NCI-H2227 (cell line): ENCODE results near the gene MTAP.

Experiments
- DNase-seq: peaks from one replicate; lab custom pipeline; 2025; ENCODE audit not compliant: unreplicated experiment; lab: John Stamatoyannopoulos, UW

MTAP gene

DNA sequence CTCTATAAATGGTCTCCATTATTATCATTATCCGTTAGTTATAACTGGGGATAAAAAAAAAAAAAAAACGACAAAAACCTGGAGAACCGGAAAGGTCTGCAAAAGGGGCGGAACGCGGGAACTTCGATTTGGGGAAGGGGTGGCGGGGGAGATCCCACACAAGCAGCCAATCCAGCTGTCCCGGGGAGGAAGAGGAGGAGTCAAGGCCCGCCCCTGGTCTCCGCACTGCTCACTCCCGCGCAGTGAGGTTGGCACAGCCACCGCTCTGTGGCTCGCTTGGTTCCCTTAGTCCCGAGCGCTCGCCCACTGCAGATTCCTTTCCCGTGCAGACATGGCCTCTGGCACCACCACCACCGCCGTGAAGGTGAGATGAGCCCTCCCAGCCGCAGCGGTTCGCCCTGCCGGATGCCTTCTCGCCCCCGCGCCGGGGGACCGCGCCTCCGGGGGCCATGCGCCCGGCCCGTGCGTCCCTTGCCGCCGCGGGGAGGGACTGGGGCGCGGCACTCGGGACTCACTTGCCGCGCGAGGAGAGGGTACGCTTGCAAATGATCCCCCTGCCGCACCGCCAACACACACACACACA is at the start of gene MTAP:
Gene MTAP (plus strand): TSS at position 219 of the 583 bp plus-strand sequence. CDS start 113 bp downstream, at position 332.
- peak; percentile 92 for DNase-seq

DNA sequence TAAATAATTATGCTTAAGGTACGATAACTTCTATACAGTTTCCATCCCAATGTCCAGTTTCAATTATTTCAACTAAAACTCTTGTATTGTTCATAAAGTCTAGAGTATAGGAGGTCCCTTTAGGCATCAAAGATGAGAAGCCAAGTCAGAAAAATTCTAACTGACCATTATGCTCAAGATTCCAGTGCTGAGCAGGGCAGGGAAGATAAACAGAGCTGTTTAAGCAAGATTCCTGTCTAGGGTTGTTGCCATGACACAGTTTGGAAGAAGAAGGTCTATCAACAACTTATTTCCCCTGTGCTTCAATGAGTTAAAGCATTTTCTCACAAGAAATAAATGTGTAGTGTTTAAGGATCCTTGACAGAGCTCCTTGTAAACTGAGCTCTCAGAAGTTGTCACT is 48.9 kb upstream of the MTAP start:
- DNase-seq: no peak

DNA sequence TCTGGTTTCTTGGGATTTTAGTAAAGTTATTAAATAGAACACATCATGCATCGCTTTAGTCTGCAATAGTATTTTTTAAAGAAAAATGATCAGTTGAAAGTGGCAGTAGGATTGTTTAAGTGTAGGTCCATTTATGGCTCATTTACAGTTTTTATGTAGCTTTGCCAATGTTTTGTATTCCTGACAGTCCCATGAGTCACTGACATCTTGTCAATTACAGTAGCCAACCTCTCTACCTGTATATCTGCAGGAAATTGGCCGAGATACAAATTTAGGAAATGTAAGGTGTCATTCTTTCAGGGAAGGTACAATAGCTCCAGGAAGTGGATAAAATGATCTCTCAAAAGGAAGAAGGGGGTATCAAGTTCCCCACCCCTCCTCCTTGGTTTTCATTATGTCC is 47.7 kb upstream of the MTAP start:
- DNase-seq: no peak

DNA sequence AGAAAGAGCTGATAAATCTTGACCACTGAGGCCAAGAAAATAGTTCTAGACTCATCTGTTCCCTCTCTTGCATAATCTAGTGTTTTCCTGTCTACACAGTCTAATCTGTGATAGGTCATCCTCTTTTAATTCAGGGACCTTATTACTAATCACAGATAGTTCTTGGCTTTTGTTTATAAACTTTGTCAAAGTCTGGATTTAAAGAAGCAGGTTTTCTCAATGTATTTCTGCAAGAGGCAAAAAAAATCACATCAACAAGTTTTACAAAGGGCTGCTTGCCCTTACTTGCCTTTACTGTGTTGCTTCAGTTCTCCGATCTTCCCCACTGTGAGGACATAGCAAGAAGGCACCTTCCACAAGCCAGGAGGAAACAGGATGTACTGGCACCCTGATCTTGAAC is 43.9 kb upstream of the MTAP start:
- DNase-seq: no peak

DNA sequence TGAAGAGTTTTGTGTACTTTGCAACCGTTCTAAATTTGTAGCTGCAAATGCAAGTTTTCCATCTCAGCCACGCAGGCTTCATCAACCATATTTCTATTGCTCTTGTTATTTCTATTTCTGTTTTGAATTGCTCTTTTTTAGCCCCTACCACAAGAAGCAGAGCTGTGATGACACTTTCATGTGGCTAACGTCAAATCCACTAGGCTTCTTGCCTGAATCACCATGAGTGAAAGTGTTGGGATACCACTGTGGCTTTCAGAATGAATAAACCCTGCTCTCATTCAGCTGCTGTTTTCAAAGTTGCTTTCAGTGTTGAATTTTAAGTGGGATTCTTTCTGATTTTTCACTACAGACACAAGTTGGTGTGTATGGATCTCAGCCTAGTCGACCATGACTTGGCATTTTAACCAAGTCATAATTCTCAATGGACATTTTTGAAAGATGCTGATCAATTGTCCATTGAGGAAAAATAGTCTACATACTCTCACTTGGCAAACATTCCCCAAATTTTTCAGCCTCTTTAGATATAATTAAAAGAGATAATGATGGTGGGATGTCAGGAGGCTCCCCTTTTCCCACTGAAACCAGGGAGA is 41.0 kb upstream of the MTAP start:
- no peak for DNase-seq

DNA sequence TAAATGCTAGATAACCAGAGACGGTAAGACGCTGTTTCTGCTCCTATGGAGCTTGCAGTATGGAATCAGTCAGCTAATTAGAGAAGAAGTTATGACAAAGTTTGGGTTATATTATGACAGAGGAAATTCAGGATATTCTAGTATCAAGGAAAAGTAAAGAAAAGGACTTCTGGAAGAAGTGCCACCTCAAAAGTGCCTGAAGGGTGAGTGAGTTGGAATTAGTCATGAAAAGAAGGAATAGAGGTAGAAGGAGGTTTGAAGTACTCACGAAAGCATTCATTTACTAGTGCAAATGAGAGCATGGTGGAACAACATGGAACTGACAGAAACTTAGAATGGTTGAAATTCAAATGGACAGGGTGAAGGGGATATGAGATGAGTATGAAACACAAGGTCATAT is 40.4 kb upstream of the MTAP start:
- DNase-seq: no peak

DNA sequence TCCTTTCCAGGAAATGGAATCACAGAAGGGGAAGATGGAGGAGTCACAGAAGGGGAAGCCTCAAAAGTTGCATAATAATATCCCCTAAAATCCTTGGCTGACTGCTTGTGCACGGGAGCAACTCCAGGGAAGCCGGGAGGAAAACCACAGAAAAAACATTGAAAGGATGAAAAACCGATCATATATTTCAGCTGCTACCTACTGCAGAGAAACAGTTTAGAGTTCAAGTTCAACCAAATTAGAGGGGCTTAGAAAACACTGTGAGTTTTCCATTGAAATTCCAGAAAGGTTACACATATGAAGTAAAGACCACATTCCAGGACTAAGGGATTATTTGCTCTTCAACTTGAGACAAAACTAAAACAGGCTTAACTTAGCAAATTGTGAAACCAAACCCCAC is 37.6 kb upstream of the MTAP start:
- DNase-seq: no peak

DNA sequence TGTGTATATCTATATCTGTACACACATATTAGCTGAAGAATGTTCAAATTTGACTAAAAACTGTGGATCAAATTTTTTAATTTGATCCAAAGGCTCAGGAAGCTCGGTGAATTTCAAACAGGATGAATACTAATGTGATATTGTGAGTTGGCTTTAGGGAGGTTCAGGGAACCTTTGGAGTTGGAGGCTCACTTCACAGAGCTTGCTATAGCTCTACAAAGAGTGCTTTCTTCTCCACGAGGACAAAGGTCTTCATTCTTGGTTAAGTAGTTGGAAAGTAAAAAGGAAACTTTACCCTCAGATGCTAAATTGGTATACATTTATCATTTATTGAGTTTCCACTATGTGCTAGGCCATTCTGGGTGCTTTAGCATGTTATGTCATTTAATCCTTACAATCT is 36.3 kb upstream of the MTAP start:
- no peak for DNase-seq

DNA sequence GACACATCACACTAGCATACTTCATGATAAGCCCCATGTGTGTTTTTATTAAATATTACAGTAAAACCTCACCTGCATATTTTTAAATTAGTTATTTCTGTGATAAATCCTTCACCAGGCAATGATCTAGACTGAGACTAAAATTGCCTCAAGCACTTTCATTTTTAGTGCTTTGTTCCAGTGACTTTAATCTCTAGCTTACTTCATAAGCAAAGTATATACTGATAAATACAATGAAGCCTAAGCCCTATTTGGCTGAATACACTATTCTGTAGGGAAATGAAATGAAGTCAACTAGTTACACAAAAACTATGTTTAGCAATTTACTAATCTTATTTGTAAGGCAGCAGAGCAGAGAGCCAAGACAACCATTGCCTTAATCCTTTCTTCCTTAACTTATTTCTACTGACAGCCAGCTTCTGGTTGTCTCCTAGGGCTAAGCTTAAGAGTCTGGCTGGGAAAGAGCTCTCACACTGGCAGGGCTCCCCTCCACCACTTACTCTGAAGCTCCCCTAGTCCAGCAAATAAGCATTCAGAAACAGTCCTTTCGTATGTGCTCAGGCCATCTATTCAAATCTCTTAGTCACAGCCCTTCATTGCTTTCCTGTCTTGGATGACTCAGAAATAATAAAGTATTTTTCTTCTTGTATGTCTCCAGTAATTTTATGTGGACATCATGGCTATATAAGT is 31.4 kb upstream of the MTAP start:
- DNase-seq: no peak

DNA sequence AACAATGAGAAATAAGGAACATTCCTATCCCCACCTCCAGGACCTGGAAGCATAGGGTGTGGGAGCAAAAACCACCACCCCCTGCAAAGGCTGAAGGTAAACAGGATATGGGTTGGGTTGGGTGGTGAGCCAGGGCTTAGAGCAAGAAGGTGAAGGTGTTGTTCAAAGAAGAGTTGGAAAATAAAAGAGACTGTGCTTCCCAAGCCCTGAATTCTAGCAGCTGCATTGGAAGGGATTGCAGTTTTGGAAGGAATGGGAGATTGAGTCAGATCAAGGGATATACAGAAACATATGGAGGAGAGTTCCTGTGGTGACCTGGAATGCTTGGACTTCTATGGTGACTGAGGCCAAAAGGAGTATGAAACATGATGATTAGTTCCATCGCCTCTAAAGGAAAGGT is 24.7 kb upstream of the MTAP start:
- DNase-seq: no peak

DNA sequence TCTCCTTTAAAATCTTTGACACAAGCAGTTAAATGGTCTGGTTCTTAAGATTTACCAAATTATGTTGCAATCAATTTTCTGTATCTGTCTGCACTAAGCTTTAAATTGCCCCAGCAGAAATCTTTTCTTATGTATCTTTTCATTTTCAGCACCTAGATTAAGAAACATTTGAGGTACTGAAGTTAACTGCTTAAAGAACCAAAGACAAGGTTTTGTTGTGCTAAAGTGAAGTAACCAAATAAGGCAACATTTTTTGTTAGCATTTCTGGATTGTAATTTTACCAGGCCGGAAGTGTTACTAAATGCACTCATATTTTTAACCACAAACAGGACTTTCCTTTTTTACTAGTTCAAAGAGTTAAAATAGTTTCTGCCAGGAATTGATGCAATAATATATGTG is 24.1 kb upstream of the MTAP start:
- no peak for DNase-seq

DNA sequence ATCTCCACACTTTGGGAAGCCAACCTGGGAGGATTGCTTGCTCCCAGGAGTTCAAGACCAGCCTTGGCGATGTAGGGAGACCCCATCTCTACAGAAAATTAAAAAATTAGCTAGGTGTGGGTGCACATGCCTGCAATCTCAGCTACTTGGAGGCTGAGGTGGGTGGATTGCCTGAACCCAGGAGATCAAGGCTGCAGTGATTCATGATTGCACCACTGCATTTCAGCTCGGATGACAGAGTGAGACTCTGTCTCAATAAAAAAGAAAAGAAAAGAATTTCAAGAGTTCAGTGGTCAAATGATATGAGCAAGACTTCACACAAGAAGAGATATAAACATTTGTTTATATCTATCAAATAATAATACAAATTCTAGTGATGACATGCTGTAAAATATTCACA is 23.0 kb upstream of the MTAP start:
- DNase-seq: no peak

DNA sequence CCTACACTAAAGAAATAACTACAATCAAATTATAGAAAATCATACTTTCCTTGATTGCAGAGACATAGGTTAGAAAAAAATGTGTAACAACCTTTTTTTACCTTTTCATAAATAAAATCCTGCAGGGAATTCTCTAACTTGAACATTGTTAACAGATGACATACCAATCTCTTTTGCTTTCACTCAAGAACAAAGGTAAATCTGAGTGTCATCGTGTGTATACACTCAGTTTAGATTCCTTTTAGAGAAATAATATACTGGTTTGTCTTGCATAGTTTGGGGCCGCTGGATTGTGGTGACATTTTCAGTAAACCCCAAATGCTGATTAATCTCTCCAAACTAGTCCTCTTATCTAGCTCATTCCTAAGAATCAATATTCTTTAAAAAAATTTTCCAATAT is 20.8 kb upstream of the MTAP start:
- no peak for DNase-seq

DNA sequence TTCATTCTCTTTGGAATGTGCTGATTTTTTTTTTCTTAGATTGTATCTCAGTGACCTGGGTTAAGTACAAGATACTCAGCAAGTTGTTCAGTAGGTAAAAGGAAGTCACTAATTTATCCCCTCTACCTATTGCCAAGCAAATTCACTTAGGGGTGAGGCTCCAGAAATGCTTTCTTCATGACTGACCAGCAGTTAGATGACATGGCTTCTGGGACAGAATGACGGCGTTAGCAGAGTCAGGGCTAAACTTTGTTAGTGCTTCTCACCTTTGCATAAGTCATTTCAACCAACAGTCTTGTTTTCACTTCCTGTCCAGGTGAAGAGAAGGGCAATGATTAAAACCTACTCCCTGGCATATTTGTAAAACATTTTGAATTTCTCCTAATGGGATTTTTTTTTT is 20.2 kb upstream of the MTAP start:
- DNase-seq: no peak

DNA sequence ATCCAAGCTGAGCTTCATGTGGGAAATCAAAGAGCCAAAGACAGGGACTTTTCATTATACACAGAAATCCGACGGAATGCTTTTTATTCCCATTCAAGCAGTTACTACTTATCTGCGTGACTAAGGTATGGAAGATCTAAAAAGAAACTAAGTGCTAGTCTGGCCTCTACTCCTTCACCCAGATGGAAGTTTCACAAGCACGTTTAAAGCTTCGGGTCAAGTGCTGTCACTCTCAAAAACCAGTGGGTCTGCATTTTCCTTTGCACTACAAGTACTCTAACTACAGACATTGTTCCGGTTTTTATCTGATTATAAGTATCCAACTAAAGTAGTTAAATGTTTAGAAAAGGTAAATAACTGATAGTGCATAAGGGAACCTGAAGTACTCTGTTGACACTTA is 13.7 kb upstream of the MTAP start:
- DNase-seq: no peak

DNA sequence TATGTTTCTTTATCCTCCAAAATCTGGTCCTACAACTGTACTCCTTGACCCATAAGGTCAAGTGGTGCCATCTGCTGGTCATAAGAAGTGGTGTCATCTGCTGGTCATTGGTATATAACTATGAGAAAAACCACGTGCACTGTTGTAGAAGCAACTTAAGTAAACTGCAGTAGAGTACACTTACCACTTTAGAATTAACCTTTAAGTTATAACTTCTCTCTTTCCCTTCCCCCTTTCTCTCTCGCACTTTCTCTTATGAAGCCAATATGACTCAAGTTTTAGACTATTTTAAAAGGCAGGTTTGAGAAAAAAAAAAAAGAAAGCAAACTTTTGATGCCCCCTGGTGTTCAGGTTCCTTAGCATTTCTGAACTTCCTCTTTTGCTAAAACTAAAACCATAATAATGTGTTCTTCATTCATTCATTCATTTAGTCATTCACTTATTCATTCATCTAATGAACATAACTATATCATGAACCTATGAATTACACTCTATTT is 12.8 kb upstream of the MTAP start:
- peak; percentile 52 for DNase-seq

DNA sequence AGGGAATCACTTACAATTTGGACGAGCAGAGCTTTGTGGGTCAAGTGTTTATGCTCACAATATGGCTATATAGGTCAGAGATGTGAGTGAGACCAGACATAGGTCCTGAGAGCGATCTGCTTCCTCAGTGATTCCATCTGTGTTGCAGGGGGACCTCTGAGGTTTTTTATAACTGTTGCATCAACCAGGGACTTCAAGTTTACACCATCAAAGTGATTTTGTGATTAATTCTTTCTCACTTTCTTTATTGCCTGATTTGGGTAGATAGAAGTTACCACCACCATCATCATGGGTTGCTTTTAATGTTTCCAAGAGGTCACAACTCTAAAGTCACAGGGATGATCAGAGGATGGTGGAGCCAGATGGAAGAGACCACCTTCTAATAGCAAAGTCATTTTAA is 7.0 kb upstream of the MTAP start:
- DNase-seq: no peak

DNA sequence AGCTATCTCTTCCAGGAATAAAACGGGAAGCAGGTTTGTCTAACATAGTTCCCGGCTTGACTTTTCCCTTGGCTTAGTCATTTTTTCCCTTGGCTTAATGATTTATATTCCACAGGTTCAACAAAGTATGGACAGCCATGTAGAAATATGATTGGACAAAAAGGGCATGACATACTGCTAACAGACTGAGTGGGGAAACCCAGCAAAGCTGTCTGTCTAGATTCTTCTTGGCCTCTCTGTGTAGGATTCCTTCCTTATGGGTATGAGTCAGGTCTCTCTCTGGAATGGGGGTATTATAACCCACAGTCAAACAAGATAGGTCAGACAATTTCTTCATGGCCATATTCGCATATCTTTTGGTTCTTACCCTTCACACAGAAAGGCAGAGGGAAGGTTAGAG is 5.7 kb upstream of the MTAP start:
- no peak for DNase-seq

DNA sequence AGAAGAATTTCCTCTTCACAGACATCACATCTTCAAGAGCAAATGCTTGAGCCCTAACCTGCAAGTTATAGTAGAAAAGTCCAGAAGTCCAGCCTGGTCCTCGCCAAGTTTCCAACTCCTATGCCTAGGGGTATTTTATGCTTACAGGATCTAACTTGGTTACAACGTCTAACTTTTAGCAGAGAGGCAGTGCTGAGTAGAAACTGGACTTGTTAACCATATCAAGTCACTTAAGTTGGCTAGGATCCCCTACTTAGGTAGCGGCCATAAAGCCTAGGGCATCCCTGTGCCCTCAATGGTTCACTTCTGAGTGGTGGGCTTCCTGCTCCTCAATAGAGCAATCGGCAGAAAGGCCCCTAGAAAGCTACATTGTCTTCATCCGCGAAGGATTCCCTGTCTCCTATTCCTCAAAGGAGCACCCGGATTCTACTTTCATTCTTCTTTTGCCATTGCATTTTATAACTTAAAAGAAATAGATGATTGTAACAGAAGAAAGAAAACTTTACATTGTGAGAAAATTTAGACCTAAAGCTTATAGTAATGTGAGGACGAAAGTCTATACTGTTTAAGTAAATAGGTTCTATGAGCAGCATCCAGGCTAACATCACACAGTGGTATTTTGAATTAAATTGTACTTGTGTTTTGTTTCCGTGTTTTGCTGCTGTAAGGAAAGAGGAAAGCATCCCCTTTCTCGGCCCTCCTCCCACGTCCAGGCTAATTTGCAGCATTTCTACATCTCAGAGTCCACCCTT is 1.3 kb upstream of the MTAP start:
- no peak for DNase-seq

DNA sequence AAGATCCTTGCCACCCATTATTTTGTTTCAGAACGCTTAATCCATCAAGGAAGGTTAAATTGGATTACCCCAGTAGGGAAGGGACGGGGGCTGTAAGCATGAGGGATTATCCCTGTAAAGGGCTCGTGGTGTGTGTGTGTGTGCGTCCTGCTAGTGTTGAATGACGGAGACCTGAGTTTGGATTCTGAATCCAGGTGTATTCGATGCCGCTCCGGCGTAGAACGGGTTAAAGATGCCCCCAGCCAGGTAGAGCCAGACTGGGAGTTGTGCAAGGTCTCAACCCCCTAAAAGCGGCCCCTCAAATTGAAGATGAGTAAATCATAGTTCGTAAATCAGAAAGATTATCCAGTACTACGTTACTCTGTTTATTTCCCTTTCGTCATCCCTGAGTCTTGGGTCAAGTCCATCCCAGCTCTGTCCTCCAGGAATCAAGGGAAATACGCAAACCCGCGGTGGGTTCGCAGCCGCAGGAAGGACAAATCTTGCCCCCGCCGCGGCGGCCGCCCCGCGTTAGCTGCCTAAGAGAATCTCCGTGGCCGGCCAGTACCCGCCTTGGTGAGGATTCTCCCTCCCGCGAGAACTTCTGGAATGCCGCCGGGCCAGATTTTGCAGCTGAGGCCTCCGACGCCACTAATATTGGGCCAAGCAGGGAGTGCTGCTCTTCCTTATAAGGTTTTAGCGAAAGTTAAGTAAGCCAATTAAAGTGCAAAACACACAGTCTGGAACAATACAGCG is 586 bp upstream of the MTAP start:
- peak; percentile 82 for DNase-seq

DNA sequence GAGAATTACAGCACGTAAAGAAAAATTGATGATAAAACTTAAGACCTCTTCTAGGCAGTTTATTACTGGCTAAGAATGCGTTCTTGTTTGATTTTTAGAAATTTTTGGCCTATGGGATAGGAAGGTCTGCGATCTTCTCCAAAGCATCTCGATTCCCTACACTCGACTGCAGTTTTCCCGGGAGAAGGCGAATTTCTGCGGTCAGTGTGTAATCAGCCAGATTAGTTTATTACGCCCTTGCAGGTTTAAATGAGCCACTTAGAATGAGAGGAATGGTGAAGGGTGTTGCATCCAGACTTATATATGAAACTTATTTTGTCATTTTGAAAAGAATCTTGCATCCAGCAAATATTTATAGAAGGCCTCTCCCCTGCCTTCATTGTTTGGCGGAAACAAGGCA is 1.2 kb downstream of the MTAP start:
- DNase-seq: no peak
